NT2/D1 (cell line): ENCODE results near the gene UBTD2.
"Not testable (repeated sequence)": the region's sequence is repeated elsewhere in the genome, so short reads cannot be mapped to it uniquely, and the experiment has no call there.

Source experiments
- DNase-seq: peaks from one replicate; pipeline ENCODE4 v3.0.0-alpha.2; 2011; ENCODE audit warnings: low read depth, low spot score
- H3K27me3 ChIP-seq: 2 replicates; pipeline ENCODE4 v1.6.0; 2011; ENCODE audit warnings: mild to moderate bottlenecking; ENCODE audit not compliant: insufficient read length, insufficient read depth
- H3K36me3 ChIP-seq: 2 replicates; pipeline ENCODE4 v1.6.1; 2011; ENCODE audit warnings: mild to moderate bottlenecking, low read length, mixed read lengths; ENCODE audit not compliant: insufficient read depth, insufficient read length
- H3K4me1 ChIP-seq: 2 replicates; pipeline ENCODE4 v1.5.1; 2011; ENCODE audit not compliant: insufficient read depth, insufficient read length
- H3K4me3 ChIP-seq: 2 replicates; pipeline ENCODE4 v1.5.1; 2011; ENCODE audit warnings: low read depth; ENCODE audit not compliant: insufficient read length
- H3K9ac ChIP-seq: 2 replicates; pipeline ENCODE4 v1.6.0; 2011; ENCODE audit warnings: low read depth; ENCODE audit not compliant: insufficient read length
- H3K9me3 ChIP-seq: 2 replicates; pipeline ENCODE4 v1.5.1; 2011; ENCODE audit warnings: mild to moderate bottlenecking, low read length; ENCODE audit not compliant: insufficient read depth
- SUZ12 ChIP-seq: IDR thresholded peaks from 2 replicates; pipeline ENCODE4 v1.6.1; 2011; ENCODE audit not compliant: insufficient read length, insufficient read depth; ENCODE audit errors: extremely low read depth
- YY1 ChIP-seq: IDR thresholded peaks from 2 replicates; pipeline ENCODE4 v1.6.1; 2011; ENCODE audit not compliant: insufficient read length, insufficient read depth
- ZNF274 ChIP-seq: IDR thresholded peaks from 2 replicates; pipeline ENCODE4 v1.6.1; 2011; ENCODE audit warnings: mild to moderate bottlenecking, low read depth, low read length

Gene UBTD2

DNA sequence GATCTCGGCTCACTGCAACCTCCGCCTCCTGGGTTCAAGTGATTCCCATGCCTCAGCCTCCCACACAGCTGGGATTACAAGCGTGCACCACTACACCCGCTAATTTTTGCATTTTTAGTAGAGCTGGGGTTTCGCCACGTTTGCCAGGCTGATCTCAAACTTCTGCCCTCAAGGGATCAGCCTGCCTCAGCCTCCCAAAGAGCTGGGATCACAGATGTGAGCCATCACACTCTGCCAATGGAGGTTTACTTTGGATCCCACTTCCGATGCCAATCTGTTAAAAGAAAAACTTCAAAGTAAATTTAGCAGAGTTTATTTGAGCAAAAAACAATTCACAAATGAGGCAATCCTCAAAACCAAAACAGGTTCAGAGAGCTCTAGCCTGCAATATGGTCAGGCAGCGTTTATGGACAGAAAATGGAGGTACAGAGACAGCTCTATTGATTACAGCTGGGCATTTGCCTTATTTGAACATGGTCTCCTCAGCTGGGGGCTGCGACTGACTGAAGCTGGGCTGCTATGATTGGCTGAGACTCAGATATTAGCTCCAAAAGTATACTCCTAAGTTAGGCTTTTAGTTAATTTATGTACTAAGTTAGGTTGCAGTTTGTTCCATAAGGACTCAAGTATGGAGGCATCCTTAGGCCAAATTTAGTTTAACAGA, 18.6 kb upstream of the UBTD2 start:
- Histone ChIP-seq H3K4me1 (no peaks in the 10 kb centered on the region), H3K9ac (no peak overlapping the region)
- no peak for TF ChIP-seq SUZ12
- TF ChIP-seq YY1: no peak
- no peak for TF ChIP-seq ZNF274

DNA sequence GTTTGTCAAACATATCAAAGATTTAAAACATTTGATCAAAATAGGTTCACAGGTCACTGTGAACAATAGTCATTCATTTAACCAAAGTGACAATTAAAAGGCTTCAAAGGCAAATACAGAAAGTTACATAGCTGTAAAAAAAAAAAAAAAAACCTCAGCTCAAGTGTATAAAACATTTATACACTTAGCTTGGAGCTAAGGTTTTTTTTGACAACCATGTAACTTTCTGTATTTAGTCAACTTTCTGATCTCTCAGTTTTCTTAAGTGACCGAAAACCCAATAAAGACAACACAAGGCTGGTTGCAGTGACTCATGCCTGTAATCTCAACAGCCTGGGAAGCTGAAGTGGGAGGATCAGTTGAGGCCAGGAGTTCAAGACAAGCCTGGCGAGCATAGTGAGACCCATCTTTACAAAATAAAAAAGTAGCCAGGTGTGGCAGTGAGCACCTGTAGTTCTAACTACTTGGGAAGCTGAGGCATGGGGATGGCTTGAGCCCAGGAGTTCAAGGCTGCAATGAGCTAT, 16.4 kb upstream of the UBTD2 start:
- no peaks in the 10 kb centered on the region for H3K4me1 ChIP-seq
- no peak overlapping the region for H3K9ac ChIP-seq
- 0 out of 2 replicates have a peak, but pooled peaks cover 1% of the 10 kb centered on the region for H3K9me3 ChIP-seq
- TF ChIP-seq SUZ12: no peak
- TF ChIP-seq YY1: no peak
- DNase-seq: no peak
- H3K27me3 ChIP-seq: no peaks in the 10 kb centered on the region
- no peak overlapping the region for H3K4me3 ChIP-seq
- H3K36me3 ChIP-seq: no peaks in the 10 kb centered on the region

More for the DNA sequence above, 18.6 kb upstream of the UBTD2 start:
- Histone ChIP-seq H3K9me3 (peaks cover 11% of the 10 kb centered on the region), H3K4me3 (no peak overlapping the region), H3K27me3 (no peaks in the 10 kb centered on the region), H3K36me3 (no peaks in the 10 kb centered on the region)
- DNase-seq: no peak

DNA sequence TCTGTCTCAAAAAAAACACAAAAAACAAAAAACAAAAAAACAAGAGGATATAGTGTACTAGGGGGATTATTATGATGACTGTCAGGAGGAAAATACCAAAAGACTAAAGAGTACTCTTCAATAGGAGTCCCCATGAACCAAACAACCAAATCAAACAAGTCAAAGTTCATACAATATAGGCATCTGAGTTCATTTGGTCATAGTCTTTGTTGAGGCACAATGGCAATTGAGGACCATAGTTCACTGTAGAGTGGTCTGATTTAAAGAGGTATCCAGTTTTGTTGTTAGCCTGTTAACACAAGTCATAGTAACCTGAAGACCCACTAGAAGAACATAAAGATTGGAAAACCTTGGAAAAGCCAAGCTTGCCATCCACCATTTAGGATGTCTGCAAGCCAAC, 11.3 kb upstream of the UBTD2 start:
- no peak for TF ChIP-seq ZNF274
- TF ChIP-seq YY1: no peak
- no peak for TF ChIP-seq SUZ12
- H3K27me3 ChIP-seq: no peaks in the 10 kb centered on the region
- H3K4me1 ChIP-seq: peaks cover 2% of the 10 kb centered on the region
- H3K9ac ChIP-seq: no peak overlapping the region
- H3K9me3 ChIP-seq: no peaks in the 10 kb centered on the region
- no peak overlapping the region for H3K4me3 ChIP-seq
- DNase-seq: no peak
- no peaks in the 10 kb centered on the region for H3K36me3 ChIP-seq

DNA sequence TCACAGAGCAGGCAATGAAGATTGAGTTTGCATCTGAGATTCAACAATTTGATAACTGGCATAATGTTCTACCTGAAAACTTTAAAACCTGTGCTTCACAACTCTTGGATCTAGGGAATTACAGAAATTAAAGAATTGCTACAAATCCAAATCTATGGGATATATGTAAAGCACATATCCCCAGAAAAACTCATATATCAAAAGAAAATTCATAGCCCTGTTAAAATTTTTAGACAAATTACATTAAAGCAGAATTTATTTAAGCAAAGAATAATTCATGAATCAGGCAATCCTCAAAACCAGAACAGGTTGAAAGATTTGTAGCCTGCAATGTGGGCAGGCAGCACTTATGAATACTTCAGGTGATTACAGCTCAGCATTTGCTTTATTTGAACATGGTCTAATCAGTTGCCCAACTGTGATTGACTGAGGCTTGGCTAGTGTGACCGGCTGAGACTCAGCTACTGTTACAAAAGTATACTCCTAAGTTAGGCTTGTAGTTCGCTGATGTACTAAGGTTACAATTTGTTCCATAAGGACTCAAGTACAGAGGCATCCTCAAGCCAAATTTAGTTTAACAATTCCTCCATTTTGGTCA, 10.3 kb upstream of the UBTD2 start:
- no peaks in the 10 kb centered on the region for H3K9me3 ChIP-seq
- H3K9ac ChIP-seq: no peak overlapping the region
- no peak for DNase-seq
- no peaks in the 10 kb centered on the region for H3K27me3 ChIP-seq
- H3K36me3 ChIP-seq: no peaks in the 10 kb centered on the region
- no peak overlapping the region for H3K4me3 ChIP-seq
- H3K4me1 ChIP-seq: peaks cover 2% of the 10 kb centered on the region
- TF ChIP-seq SUZ12: no peak
- TF ChIP-seq YY1: no peak
- TF ChIP-seq ZNF274: no peak

DNA sequence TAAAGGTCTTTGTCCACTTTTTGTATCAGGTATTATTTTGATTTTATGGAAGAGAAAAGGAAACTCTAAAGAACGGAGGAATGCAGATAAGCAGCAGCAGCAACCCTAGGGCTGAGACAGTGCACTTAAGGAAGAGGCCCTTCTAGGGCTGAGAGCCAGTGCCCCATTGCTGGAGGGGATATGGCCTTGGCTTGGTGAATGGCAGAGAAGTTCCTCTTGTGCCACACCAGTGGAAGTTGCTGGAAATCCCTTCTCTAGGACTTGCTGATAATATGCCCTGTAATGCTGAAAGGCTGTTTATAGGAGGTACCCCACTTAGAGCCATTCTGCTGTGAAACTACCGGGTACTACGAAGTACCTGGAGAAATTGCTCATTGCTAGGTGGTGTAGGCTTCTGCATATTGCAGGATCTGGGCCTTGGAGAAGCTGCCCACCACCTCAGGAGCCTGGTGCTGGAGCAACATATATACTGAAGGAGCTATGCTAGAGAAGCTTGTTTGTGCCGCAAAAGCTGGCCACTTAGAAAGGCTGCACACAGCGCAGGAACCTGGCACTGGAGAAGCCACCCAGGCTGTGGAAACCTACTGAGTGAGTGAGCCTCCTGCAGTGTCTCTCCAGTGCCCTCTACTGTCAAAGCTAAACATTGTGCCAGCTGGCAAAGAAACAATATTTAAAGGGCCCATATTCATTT, 9.6 kb upstream of the UBTD2 start:
- H3K9me3 ChIP-seq: no peaks in the 10 kb centered on the region
- H3K4me3 ChIP-seq: no peak overlapping the region
- no peaks in the 10 kb centered on the region for H3K27me3 ChIP-seq
- H3K4me1 ChIP-seq: peaks cover 2% of the 10 kb centered on the region
- H3K36me3 ChIP-seq: no peaks in the 10 kb centered on the region
- no peak overlapping the region for H3K9ac ChIP-seq
- DNase-seq: peak; percentile 13
- TF ChIP-seq SUZ12: no peak
- TF ChIP-seq YY1: no peak
- TF ChIP-seq ZNF274: no peak

DNA sequence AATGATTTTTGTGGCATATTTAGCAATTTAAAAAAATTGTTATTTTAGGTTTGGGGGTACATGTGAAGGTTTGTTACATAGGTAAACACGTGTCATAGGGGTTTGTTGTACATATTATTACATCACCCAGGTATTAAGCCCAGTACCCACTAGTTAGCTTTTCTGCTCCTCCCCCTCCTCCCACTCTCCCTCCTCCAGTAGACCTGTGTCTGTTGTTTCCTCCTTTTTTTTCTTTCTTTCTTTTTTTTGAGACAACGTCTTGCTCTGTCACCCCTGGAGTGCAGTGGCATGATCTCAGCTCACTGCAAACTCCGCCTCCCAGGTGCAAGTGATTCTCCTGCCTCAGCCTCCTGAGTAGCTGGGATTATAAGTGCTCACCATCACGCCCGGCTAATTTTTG, 8.3 kb upstream of the UBTD2 start:
- H3K36me3 ChIP-seq, H3K9me3 ChIP-seq, H3K4me3 ChIP-seq, DNase-seq, H3K27me3 ChIP-seq, H3K9ac ChIP-seq, H3K4me1 ChIP-seq: not testable (repeated sequence)

DNA sequence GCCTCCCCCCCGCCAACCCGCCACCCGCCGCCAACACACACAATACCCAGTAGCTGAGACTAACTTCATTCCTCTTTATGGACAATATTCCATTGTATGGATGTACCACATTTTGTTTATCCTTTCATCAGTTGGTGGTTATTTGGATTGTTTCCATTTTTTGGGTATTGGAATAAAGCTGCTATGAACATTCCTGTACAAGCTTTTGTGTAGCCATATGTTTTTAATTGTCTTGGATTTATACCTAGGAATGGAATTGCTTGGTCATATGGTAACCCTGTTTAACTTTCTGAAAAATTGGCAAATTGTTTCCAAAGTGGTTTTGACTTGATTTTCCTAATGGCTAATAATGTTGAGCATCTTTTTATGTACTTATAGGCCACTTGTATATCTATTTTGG, 4.9 kb upstream of the UBTD2 start:
- no peak for DNase-seq

DNA sequence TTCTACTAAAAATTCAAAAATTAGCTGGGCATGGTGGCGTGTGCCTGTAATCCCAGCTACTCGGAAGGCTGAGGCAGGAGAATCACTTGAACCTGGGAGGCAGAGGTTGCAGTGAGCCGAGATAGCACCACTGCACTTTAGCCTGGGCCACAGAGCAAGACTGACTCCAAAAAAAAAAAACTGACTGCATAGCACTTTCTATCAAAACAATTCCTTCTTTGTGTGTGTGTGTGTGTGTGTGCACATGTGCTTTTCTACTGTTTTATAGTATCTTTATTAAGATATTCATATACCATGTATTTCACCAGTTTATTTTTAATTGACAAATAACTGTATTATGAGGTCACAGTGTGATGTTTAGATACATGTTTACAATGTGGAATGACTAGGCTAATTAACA, 3.6 kb upstream of the UBTD2 start:
- DNase-seq, H3K9me3 ChIP-seq, H3K9ac ChIP-seq, H3K36me3 ChIP-seq, H3K4me1 ChIP-seq, H3K27me3 ChIP-seq, H3K4me3 ChIP-seq: not testable (repeated sequence)

More for the DNA sequence above, 4.9 kb upstream of the UBTD2 start:
- Histone ChIP-seq H3K4me3 (no peak overlapping the region), H3K9ac (no peak overlapping the region), H3K27me3 (no peaks in the 10 kb centered on the region), H3K36me3 (no peaks in the 10 kb centered on the region), H3K4me1 (peaks cover 2% of the 10 kb centered on the region), H3K9me3 (no peaks in the 10 kb centered on the region)
- TF ChIP-seq ZNF274 (no peak), YY1 (no peak), SUZ12 (no peak)
